Nephron progenitor cell (in vitro differentiated cells): ENCODE measurements around the gene NTM.

Source experiments
- DNase-seq: peaks from one replicate; pipeline ENCODE4 v3.0.0; 2021
- H3K27ac Mint-ChIP-seq: 2 replicates; pipeline ENCODE4 v1.8.0; 2021; ENCODE audit warnings: mild to moderate bottlenecking, moderate library complexity, mixed read lengths
- H3K27me3 Mint-ChIP-seq: 2 replicates; pipeline ENCODE4 v1.8.0; 2021; ENCODE audit warnings: mild to moderate bottlenecking, low read depth, mixed read lengths; ENCODE audit not compliant: poor library complexity
- H3K36me3 Mint-ChIP-seq: 2 replicates; pipeline ENCODE4 v1.8.0; 2021; ENCODE audit warnings: low read depth, mixed read lengths
- H3K4me1 Mint-ChIP-seq: 2 replicates; pipeline ENCODE4 v1.8.0; 2021; ENCODE audit warnings: mixed read lengths
- H3K4me3 Mint-ChIP-seq: 2 replicates; pipeline ENCODE4 v1.8.0; 2021; ENCODE audit warnings: mild to moderate bottlenecking, moderate library complexity, mixed read lengths
- H3K9me3 Mint-ChIP-seq: 2 replicates; pipeline ENCODE4 v1.8.0; 2021; ENCODE audit warnings: mild to moderate bottlenecking, moderate library complexity, mixed read lengths
- CTCF ChIP-seq: fragments of 200-600 bp; sonication (generic); IDR thresholded peaks from 2 replicates; pipeline ENCODE4 v1.5.0; 2021; ENCODE audit warnings: antibody characterized with exemption

NTM gene

GRCh38 chr11:131796541-131796940, 426.1 kb downstream of the NTM start:
- H3K4me1 Mint-ChIP-seq: peaks cover 54% of the 10 kb centered on the region
- TF ChIP-seq CTCF: no peak
- peaks cover 17% of the 10 kb centered on the region for H3K27me3 Mint-ChIP-seq
- H3K9me3 Mint-ChIP-seq: no peaks in the 10 kb centered on the region
- no peak overlapping the region for H3K27ac Mint-ChIP-seq
- DNase-seq: no peak
- no peak overlapping the region for H3K4me3 Mint-ChIP-seq
- H3K36me3 Mint-ChIP-seq: no peaks in the 10 kb centered on the region

GRCh38 chr11:131800452-131800851, 430.0 kb downstream of the NTM start:
- Mint-ChIP-seq H3K36me3 (no peaks in the 10 kb centered on the region), H3K4me1 (peaks cover 64% of the 10 kb centered on the region), H3K27me3 (peaks cover 12% of the 10 kb centered on the region), H3K4me3 (no peak overlapping the region), H3K9me3 (no peaks in the 10 kb centered on the region), H3K27ac (no peak overlapping the region)
- TF ChIP-seq CTCF: no peak
- DNase-seq: no peak

DNA sequence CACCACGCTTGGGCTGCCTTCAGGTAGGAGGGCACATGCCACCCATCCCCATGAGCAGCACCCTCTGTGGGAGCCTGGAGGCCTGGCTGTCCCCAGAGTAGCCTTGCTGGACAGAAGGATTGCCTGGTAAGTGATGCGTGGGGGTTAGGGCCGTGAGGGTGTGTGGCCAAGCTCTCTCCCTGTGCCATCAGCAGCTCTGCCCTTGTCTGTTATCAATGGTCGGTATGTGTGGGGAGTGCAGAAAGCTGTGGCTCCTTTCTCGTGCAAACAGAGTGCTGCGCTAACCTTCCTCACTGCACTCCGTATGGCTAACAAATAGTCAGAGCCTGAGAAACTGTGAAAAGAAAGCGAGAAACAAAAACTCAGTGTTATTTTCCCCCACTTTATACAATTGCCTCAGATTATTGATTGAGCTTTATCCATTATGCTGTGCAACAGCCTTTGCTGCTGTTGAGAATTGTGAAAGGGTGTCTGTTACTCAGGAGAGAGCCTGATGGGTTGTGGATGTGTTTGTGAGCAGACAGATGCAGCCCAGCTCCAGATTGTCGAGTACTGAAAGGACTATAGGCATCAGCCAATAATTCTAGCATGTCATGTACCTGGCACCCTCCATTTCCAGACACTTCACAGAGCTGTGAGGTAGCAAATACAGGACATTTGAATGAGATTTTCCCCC, 432.2 kb downstream of the NTM start:
- Mint-ChIP-seq H3K4me3 (no peak overlapping the region), H3K36me3 (no peaks in the 10 kb centered on the region), H3K4me1 (peaks cover 43% of the 10 kb centered on the region), H3K27me3 (peaks cover 6% of the 10 kb centered on the region), H3K9me3 (no peaks in the 10 kb centered on the region), H3K27ac (no peak overlapping the region)
- TF ChIP-seq CTCF: no peak
- DNase-seq: no peak

DNA sequence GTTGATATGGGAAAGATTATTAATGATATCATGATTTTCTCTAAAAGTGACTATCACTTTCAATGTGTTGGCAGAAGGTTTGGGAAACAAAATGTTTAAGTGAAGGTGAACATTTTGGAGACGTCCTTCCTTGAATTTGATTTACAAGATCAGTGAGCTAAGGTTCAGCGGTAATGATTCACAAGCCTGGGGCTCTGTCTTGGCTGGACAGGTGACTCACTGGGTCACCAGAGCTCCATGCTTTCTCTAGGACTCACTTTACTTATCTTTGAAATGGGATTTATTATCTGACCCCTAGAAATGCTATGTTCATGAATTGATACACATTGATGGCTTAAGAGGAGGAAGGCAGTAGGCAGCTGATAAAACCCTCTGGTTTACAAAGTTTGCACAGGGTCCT, 437.5 kb downstream of the NTM start:
- Mint-ChIP-seq H3K27me3 (peaks cover 3% of the 10 kb centered on the region), H3K4me3 (no peak overlapping the region), H3K27ac (no peak overlapping the region), H3K36me3 (no peaks in the 10 kb centered on the region), H3K4me1 (peaks cover 22% of the 10 kb centered on the region), H3K9me3 (no peaks in the 10 kb centered on the region)
- TF ChIP-seq CTCF: no peak
- DNase-seq: no peak

- no peak for TF ChIP-seq CTCF
- no peak for DNase-seq
- no peaks in the 10 kb centered on the region for H3K9me3 Mint-ChIP-seq
- no peak overlapping the region for H3K27ac Mint-ChIP-seq
- no peaks in the 10 kb centered on the region for H3K36me3 Mint-ChIP-seq
- H3K4me3 Mint-ChIP-seq: no peak overlapping the region
- peaks cover 20% of the 10 kb centered on the region for H3K4me1 Mint-ChIP-seq
- peaks cover 3% of the 10 kb centered on the region for H3K27me3 Mint-ChIP-seq
Measured at GRCh38 chr11:131808470-131808869, 438.1 kb downstream of the NTM start.

GRCh38 chr11:131809203-131809918, 438.9 kb downstream of the NTM start:
- DNase-seq: no peak
- TF ChIP-seq CTCF: no peak
- no peaks in the 10 kb centered on the region for H3K36me3 Mint-ChIP-seq
- no peak overlapping the region for H3K4me3 Mint-ChIP-seq
- peaks cover 12% of the 10 kb centered on the region for H3K4me1 Mint-ChIP-seq
- no peaks in the 10 kb centered on the region for H3K9me3 Mint-ChIP-seq
- H3K27ac Mint-ChIP-seq: no peak overlapping the region
- H3K27me3 Mint-ChIP-seq: peaks cover 3% of the 10 kb centered on the region
